Esophagus (tissue), 2 donors: ENCODE results near the gene ITGAE. TPM values are rescaled to one million over a fixed set of nuclear protein-coding genes. Genes with fewer than 3 reads are reported as not detected.

ENCODE experiments used
- H3K27ac ChIP-seq, 2 donors: one replicate each; pipeline ENCODE4 v1.5.1; 2013; ENCODE audit warnings: low read depth in 2 of 2, mild to moderate bottlenecking in 2 of 2, inconsistent platforms in 1 of 2, low read length in 1 of 2, moderate library complexity in 1 of 2
- H3K27me3 ChIP-seq, 2 donors: one replicate each; pipeline ENCODE4 v1.6.1; 2013; ENCODE audit warnings: low read length in 2 of 2, control low read depth in 1 of 2, mild to moderate bottlenecking in 1 of 2; ENCODE audit not compliant: insufficient read depth in 2 of 2, control insufficient read depth in 1 of 2
- H3K36me3 ChIP-seq, 2 donors: one replicate each; pipeline ENCODE4 v1.6.1; 2013; ENCODE audit warnings: low read length in 1 of 2; ENCODE audit not compliant: control insufficient read depth in 2 of 2, insufficient read depth in 2 of 2
- H3K4me1 ChIP-seq, 2 donors: one replicate each; pipeline ENCODE4 v1.6.1; 2013; ENCODE audit warnings: low read length in 1 of 2; ENCODE audit not compliant: control insufficient read depth in 2 of 2, insufficient read depth in 2 of 2
- H3K4me3 ChIP-seq, 2 donors: one replicate each; pipeline ENCODE4 v1.5.1; 2013; ENCODE audit warnings: low read length in 2 of 2, mild to moderate bottlenecking in 2 of 2, low read depth in 1 of 2, moderate library complexity in 1 of 2
- H3K9me3 ChIP-seq, 2 donors: one replicate each; pipeline ENCODE4 v1.6.1; 2013; ENCODE audit warnings: mild to moderate bottlenecking in 2 of 2, low read depth in 1 of 2, low read length in 1 of 2, moderate library complexity in 1 of 2; ENCODE audit not compliant: control insufficient read depth in 2 of 2, insufficient read depth in 1 of 2
- WGBS, 2 donors: extraction: QIAGEN DNeasy Blood & Tissue Kit; methylation state at CpG; one replicate each; pipeline ENCODE4 v1.1.7; 2013; 5-methylcytosine and 5-hydroxymethylcytosine counted together
- polyA plus RNA-seq, 2 donors: library from polyadenylated mRNA; stranded (reverse); fragments of 200-250 nt; gene quantifications; one replicate each; pipeline ENCODE4 v1.2.3, GENCODE V29; 2013
- donor health status: healthy with polysubstance abuse.
- donor health status: Bipolar disorder and iron deficiency.

Gene ITGAE
- polyA plus RNA-seq, 2 donors: 26.8 to 33.7 TPM

GRCh38 chr17:3766779-3767178 lies 34.2 kb downstream of the ITGAE start:
- Histone ChIP-seq H3K27ac (no peak overlapping the region), H3K4me3 (no peak overlapping the region), H3K9me3 (peaks cover 0 to 2% of the 10 kb centered on the region in 2 donors), H3K36me3 (no peaks in the 10 kb centered on the region), H3K4me1 (peaks cover 0 to 2% of the 10 kb centered on the region in 2 donors), H3K27me3 (no peaks in the 10 kb centered on the region)
- 87 to 89% methylated on average over 8 of the region's 8 CpGs for WGBS, 2 donors

GRCh38 chr17:3765981-3766380 lies 35.0 kb downstream of the ITGAE start:
- no peaks in the 10 kb centered on the region for H3K36me3 ChIP-seq
- 89 to 92% methylated on average over 9 of the region's 9 CpGs for WGBS, 2 donors
- H3K27me3 ChIP-seq: no peaks in the 10 kb centered on the region
- H3K4me1 ChIP-seq: peaks cover 0 to 2% of the 10 kb centered on the region in 2 donors
- no peak overlapping the region for H3K27ac ChIP-seq
- H3K4me3 ChIP-seq: no peak overlapping the region
- H3K9me3 ChIP-seq: peaks cover 0 to 5% of the 10 kb centered on the region in 2 donors

GRCh38 chr17:3763777-3764170 lies 37.2 kb downstream of the ITGAE start:
- no peaks in the 10 kb centered on the region for H3K36me3 ChIP-seq
- peaks cover 5 to 14% of the 10 kb centered on the region in 2 donors for H3K9me3 ChIP-seq
- peaks cover 0 to 2% of the 10 kb centered on the region in 2 donors for H3K4me1 ChIP-seq
- H3K27ac ChIP-seq: peak overlapping the region; percentile 28 to 44
- H3K27me3 ChIP-seq: no peaks in the 10 kb centered on the region
- WGBS, 2 donors: 65 to 71% methylated on average over 3 of the region's 3 CpGs
- no peak overlapping the region for H3K4me3 ChIP-seq

- no peak overlapping the region for H3K4me3 ChIP-seq
- WGBS, 2 donors: 84 to 86% methylated on average over 14 of the region's 14 CpGs
- H3K9me3 ChIP-seq: peaks cover 5 to 14% of the 10 kb centered on the region in 2 donors
- H3K27ac ChIP-seq: peak overlapping the region in 1 of 2 donors; percentile 44
- H3K36me3 ChIP-seq: no peaks in the 10 kb centered on the region
- H3K27me3 ChIP-seq: no peaks in the 10 kb centered on the region
- no peaks in the 10 kb centered on the region for H3K4me1 ChIP-seq
Measured at GRCh38 chr17:3762922-3763776, 37.8 kb downstream of the ITGAE start.

- peaks cover 5 to 14% of the 10 kb centered on the region in 2 donors for H3K9me3 ChIP-seq
- no peaks in the 10 kb centered on the region for H3K27me3 ChIP-seq
- no peaks in the 10 kb centered on the region for H3K4me1 ChIP-seq
- H3K27ac ChIP-seq: no peak overlapping the region
- whole genome bisulfite sequencing, 2 donors: 78 to 83% methylated on average over 16 of the region's 16 CpGs
- H3K36me3 ChIP-seq: no peaks in the 10 kb centered on the region
- no peak overlapping the region for H3K4me3 ChIP-seq
Measured at GRCh38 chr17:3761918-3762380, 39.0 kb downstream of the ITGAE start.

GRCh38 chr17:3761036-3761917 lies 39.7 kb downstream of the ITGAE start:
- Histone ChIP-seq H3K9me3 (peaks cover 5 to 14% of the 10 kb centered on the region in 2 donors), H3K4me1 (no peaks in the 10 kb centered on the region), H3K4me3 (no peak overlapping the region), H3K27ac (no peak overlapping the region), H3K36me3 (no peaks in the 10 kb centered on the region), H3K27me3 (no peaks in the 10 kb centered on the region)
- WGBS, 2 donors: 83 to 84% methylated on average over 23 of the region's 23 CpGs

- Histone ChIP-seq H3K4me1 (peaks cover 4 to 6% of the 10 kb centered on the region in 2 donors), H3K36me3 (no peaks in the 10 kb centered on the region), H3K27ac (no peak overlapping the region), H3K27me3 (no peaks in the 10 kb centered on the region), H3K9me3 (peaks cover 5 to 14% of the 10 kb centered on the region in 2 donors), H3K4me3 (no peak overlapping the region)
- 88 to 95% methylated on average over 6 of the region's 6 CpGs for WGBS, 2 donors
Measured at GRCh38 chr17:3759597-3760216, 41.3 kb downstream of the ITGAE start.

GRCh38 chr17:3755335-3756030 lies 45.5 kb downstream of the ITGAE start:
- Histone ChIP-seq H3K4me1 (peaks cover 4 to 6% of the 10 kb centered on the region in 2 donors), H3K9me3 (peaks cover 5 to 12% of the 10 kb centered on the region in 2 donors), H3K27me3 (no peaks in the 10 kb centered on the region), H3K4me3 (peak overlapping the region; percentile 39 to 52), H3K36me3 (no peaks in the 10 kb centered on the region), H3K27ac (peak overlapping the region; percentile 51 to 70)
- 43 to 45% methylated on average over 20 of the region's 20 CpGs for WGBS, 2 donors
